Body of pancreas (tissue), 4 donors: Measurements from ENCODE around the gene ENTHD1. TPM values are rescaled to one million over a fixed set of nuclear protein-coding genes. Genes with fewer than 3 reads are reported as not detected.

Source experiments
- ATAC-seq: fragments of 150-250 bp; one replicate; pipeline ENCODE4 v1.9.1; 2016
- DNase-seq, 4 donors: peaks; one replicate each; pipeline ENCODE4 v3.0.0-alpha.2; 2019
- H3K27ac ChIP-seq, 4 donors: fragments of 200-600 bp; sonication (generic); 1 replicate in 3 of 4; 2 replicates in 1 of 4; pipeline versions ENCODE4 v1.5.1 to v1.6.1; 2016 to 2019; ENCODE audit warnings: mild to moderate bottlenecking in 1 of 4, mixed read lengths in 1 of 4, moderate library complexity in 1 of 4
- H3K27me3 ChIP-seq, 2 donors: fragments of 200-600 bp; sonication (generic); one replicate each; pipeline ENCODE4 v1.6.0; 2016; ENCODE audit warnings: mild to moderate bottlenecking in 1 of 2
- H3K36me3 ChIP-seq, 2 donors: fragments of 200-600 bp; sonication (generic); replicated peaks in 1 of 2; 2 replicates each; pipeline ENCODE4 v1.5.1; 2016; ENCODE audit warnings: low read depth in 2 of 2; ENCODE audit not compliant: insufficient read depth in 1 of 2
- H3K4me1 ChIP-seq: fragments of 200-600 bp; sonication (generic); one replicate; pipeline ENCODE4 v1.6.0; 2016
- H3K4me3 ChIP-seq, 2 donors: fragments of 200-600 bp; sonication (generic); 1 replicate in 1 of 2; 2 replicates in 1 of 2; pipeline ENCODE4 v1.5.1; 2016 to 2019
- H3K9me3 ChIP-seq, 3 donors: fragments of 200-600 bp; sonication (generic); 1 replicate in 2 of 3; 2 replicates in 1 of 3; pipeline ENCODE4 v1.5.1; 2016
- CTCF ChIP-seq, 7 experiments: fragments of 450-650 bp in 4 of 7; fragments of 200-600 bp in 3 of 7; sonication (generic) in 3 of 7; IDR thresholded peaks; one replicate each; pipeline ENCODE4 v1.5.1; 2016 to 2019; ENCODE audit warnings: antibody characterized with exemption in 7 of 7
- POLR2A ChIP-seq, 3 donors: fragments of 450-650 bp; IDR thresholded peaks; one replicate each; pipeline ENCODE4 v1.6.1; 2016; ENCODE audit warnings: antibody characterized with exemption in 3 of 3, mild to moderate bottlenecking in 2 of 3
- WGBS, 2 donors: methylation state at CpG; one replicate each; pipeline ENCODE4 v1.1.5; 2017; 5-methylcytosine and 5-hydroxymethylcytosine counted together
- intact Hi-C: fragments of 100-400 bp; cut with DNase I; formaldehyde crosslinking; loops from one replicate; pipeline ENCODE4 v1.15.1; 2023
- total RNA-seq, 2 donors: library from RNA; depleted of rRNA; stranded (reverse); fragments of >200 nt; gene quantifications; one replicate each; pipeline ENCODE4 v1.1.0, GENCODE V29; 2016

Gene ENTHD1
- total RNA-seq, 2 donors from 2014 or later = not detected

GRCh38 chr22:39916496-39916895, 22.9 kb upstream of the ENTHD1 start:
- no peak overlapping the region for H3K4me3 ChIP-seq
- no peaks in the 10 kb centered on the region for H3K36me3 ChIP-seq
- no peaks in the 10 kb centered on the region for H3K27me3 ChIP-seq
- no peak for TF ChIP-seq POLR2A (IDR thresholded peaks at IDR 0.05)
- TF ChIP-seq CTCF (IDR thresholded peaks at IDR 0.05) = no peak
- peaks cover 4% of the 10 kb centered on the region for H3K4me1 ChIP-seq
- H3K9me3 ChIP-seq = no peaks in the 10 kb centered on the region
- intact Hi-C loops = no loop called here
- no peak overlapping the region for H3K27ac ChIP-seq
- 78 to 83% methylated on average over 3 of the region's 3 CpGs for WGBS, 2 donors
- no peak for ATAC-seq
- DNase-seq = no peak

- no peak for DNase-seq
- Histone ChIP-seq H3K27me3 (no peaks in the 10 kb centered on the region), H3K36me3 (no peaks in the 10 kb centered on the region), H3K27ac (no peak overlapping the region), H3K4me3 (no peak overlapping the region), H3K9me3 (no peaks in the 10 kb centered on the region), H3K4me1 (peaks cover 4% of the 10 kb centered on the region)
- no peak for ATAC-seq
- WGBS, 2 donors = 61 to 70% methylated on average over 4 of the region's 4 CpGs
- intact Hi-C loops = no loop called here
- TF ChIP-seq CTCF (IDR thresholded peaks at IDR 0.05) = no peak
- TF ChIP-seq POLR2A (IDR thresholded peaks at IDR 0.05) = no peak
Measured at GRCh38 chr22:39915295-39915726, 21.8 kb upstream of the ENTHD1 start.

DNA sequence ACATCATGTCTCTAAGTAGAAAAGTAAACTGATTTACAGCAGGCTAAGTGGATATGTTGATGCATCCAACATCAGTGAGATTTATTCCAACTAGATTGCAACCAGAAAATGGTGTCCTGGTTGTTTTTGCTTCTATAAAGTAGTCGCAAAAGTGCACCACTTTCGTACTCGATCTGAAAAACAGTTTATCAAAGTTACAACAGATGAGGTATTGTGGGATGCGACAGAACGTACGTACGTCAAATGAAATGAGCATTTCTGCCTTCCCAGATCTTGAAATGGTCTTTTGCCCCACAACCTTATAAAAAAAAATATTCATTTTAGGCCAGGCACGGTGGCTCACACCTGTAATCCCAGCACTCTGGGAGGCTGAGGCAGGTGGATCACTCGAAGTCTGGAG, 21.0 kb upstream of the ENTHD1 start:
- TF ChIP-seq POLR2A (IDR thresholded peaks at IDR 0.05) (no peak), CTCF (IDR thresholded peaks at IDR 0.05) (no peak)
- no peaks in the 10 kb centered on the region for H3K27me3 ChIP-seq
- no peaks in the 10 kb centered on the region for H3K9me3 ChIP-seq
- no peak overlapping the region for H3K4me3 ChIP-seq
- intact Hi-C loops = no loop called here
- no peaks in the 10 kb centered on the region for H3K36me3 ChIP-seq
- ATAC-seq (no peak), DNase-seq (no peak)
- no peak overlapping the region for H3K27ac ChIP-seq
- peaks cover 4% of the 10 kb centered on the region for H3K4me1 ChIP-seq
- 80 to 83% methylated on average over 9 of the region's 9 CpGs for WGBS, 2 donors

DNA sequence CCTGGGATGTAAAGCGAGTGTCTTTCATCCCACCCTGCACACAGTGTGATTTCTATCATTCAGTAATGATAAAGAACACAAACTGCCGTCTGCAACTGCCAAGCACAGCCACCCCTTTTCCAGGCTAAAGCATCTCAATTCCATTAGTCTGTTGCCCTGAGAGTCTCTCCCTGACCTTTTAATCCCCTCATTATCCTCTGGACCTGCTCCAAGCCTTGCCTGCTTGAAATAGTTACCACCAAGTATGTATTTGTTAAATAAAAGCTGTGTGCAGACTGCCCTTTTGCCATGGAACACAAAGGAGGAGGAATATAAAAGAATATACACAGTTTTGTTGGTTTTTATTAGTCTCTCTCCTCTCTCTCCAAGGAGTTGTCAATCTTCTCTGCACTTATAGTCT, 20.3 kb upstream of the ENTHD1 start:
- ATAC-seq (no peak), DNase-seq (no peak)
- H3K27me3 ChIP-seq = no peaks in the 10 kb centered on the region
- peaks cover 4% of the 10 kb centered on the region for H3K4me1 ChIP-seq
- H3K4me3 ChIP-seq = no peak overlapping the region
- no peak for TF ChIP-seq POLR2A (IDR thresholded peaks at IDR 0.05)
- no peak for TF ChIP-seq CTCF (IDR thresholded peaks at IDR 0.05)
- no peaks in the 10 kb centered on the region for H3K36me3 ChIP-seq
- H3K27ac ChIP-seq = no peak overlapping the region
- WGBS, 2 donors = 71 to 79% methylated on average over 2 of the region's 2 CpGs
- no peaks in the 10 kb centered on the region for H3K9me3 ChIP-seq
- intact Hi-C loops = no loop called here

DNA sequence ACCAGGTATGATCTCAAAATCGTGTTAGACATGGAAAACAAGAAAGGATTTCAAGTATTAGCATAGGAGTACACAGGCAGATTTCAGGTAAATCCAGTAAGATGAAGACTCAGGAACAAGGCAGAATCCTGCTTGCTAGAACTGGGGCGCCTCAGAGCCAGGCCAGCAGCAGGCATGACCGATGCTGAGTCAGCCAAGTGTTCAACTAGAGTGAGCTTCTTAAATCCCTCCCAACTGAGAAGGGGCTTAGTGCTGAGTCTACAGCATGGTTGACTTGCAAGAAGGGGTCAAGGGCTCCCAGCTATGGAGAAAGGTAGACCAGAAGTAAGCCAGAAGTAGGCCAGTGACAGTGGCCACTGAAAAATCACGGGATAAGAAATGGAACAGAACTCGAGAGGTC, 19.8 kb upstream of the ENTHD1 start:
- Histone ChIP-seq H3K9me3 (no peaks in the 10 kb centered on the region), H3K27me3 (no peaks in the 10 kb centered on the region), H3K27ac (no peak overlapping the region), H3K36me3 (no peaks in the 10 kb centered on the region), H3K4me1 (peaks cover 4% of the 10 kb centered on the region), H3K4me3 (no peak overlapping the region)
- 80 to 81% methylated on average over 5 of the region's 5 CpGs for WGBS, 2 donors
- TF ChIP-seq POLR2A (IDR thresholded peaks at IDR 0.05) = no peak
- TF ChIP-seq CTCF (IDR thresholded peaks at IDR 0.05) = no peak
- intact Hi-C loops = no loop called here
- no peak for DNase-seq
- no peak for ATAC-seq
